ENCODE data around the gene MAP4K5.

The MAP4K5 gene

DNA sequence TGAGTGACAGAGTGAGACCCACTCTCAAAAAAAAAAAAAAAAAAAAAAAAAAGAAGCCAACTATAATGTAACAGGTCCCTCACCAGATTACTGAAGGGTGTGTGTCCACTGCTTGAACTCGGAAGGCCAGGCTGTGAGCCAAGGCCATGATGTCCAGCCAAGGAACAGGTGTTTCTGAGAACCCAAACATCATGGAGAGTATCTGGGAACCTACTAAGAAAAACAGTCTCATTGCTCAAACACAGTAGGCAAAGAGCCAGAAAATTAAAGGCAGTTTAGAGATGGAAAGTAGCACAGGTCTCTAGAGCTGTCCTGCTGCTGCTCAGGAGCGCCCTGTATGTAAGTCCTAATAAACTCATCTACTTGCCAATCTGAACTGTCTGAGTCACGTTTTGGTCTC, 12.5 kb upstream of the MAP4K5 start:
- Histone ChIP-seq H3K4me3 (ENCODE audit: low read depth, low read length, poor library complexity, severe bottlenecking) (no peak overlapping the region), H3K36me3 (ENCODE audit: insufficient read depth, low read length) (no peaks in the 10 kb centered on the region), H3K9me2 (ENCODE audit: low read depth, low read length) (no peaks in the 10 kb centered on the region), H3K4me2 (ENCODE audit: low read length) (no peak overlapping the region), H3K4me1 (ENCODE audit: insufficient read depth, low read length, severe bottlenecking) (peaks cover 9% of the 10 kb centered on the region), H3K79me2 (ENCODE audit: insufficient read depth, low read length) (no peaks in the 10 kb centered on the region), H3K9ac (ENCODE audit: low read length) (no peak overlapping the region), H3K9me3 (ENCODE audit: low read length) (no peaks in the 10 kb centered on the region), H2AFZ (ENCODE audit: low read length) (no peak overlapping the region), H4K20me1 (ENCODE audit: insufficient read depth, low read length) (no peaks in the 10 kb centered on the region), H3K27me3 (ENCODE audit: insufficient read depth, low read length) (no peaks in the 10 kb centered on the region), H3K27ac (ENCODE audit: low read depth, low read length, poor library complexity, severe bottlenecking) (no peak overlapping the region), H3F3A (ENCODE audit: insufficient read depth, low read length) (no peaks in the 10 kb centered on the region)
- no peak for TF ChIP-seq CTCF (IDR thresholded peaks at IDR 0.05; ENCODE audit: low read length)
- no peak for TF ChIP-seq EZH2 (IDR thresholded peaks at IDR 0.05; ENCODE audit: borderline replicate concordance, low read length)

DNA sequence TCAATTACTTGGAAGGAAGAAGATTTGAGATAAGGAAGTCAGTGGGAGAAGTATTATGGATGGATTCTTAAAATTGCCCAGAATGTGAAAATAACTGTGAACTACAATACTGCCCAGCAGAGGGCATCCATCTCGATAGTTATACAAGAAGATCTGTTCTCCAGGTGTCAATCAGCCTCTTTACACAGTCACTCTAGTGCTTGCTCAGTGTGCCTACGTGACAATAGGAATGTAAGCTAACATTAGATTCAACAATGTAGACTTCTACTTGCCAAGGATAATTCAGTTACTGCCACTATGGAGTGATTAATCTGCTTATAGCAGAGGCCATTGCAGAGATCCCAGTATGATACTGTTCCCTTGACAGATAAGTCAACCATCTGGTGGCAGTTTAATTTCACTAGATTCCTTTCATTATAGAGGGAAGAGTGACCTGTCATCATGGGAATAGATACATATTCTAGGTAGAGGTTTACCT, 10.6 kb upstream of the MAP4K5 start:
- H4K20me1 ChIP-seq (ENCODE audit: insufficient read depth, low read length) = no peaks in the 10 kb centered on the region
- H3K36me3 ChIP-seq (ENCODE audit: insufficient read depth, low read length) = no peaks in the 10 kb centered on the region
- no peak overlapping the region for H3K4me3 ChIP-seq (ENCODE audit: low read depth, low read length, poor library complexity, severe bottlenecking)
- no peaks in the 10 kb centered on the region for H3K9me3 ChIP-seq (ENCODE audit: low read length)
- H3K79me2 ChIP-seq (ENCODE audit: insufficient read depth, low read length) = no peaks in the 10 kb centered on the region
- peak; percentile 70 for TF ChIP-seq CTCF (IDR thresholded peaks at IDR 0.05; ENCODE audit: low read length)
- no peak for TF ChIP-seq EZH2 (IDR thresholded peaks at IDR 0.05; ENCODE audit: borderline replicate concordance, low read length)
- H2AFZ ChIP-seq (ENCODE audit: low read length) = no peak overlapping the region
- no peaks in the 10 kb centered on the region for H3K9me2 ChIP-seq (ENCODE audit: low read depth, low read length)
- H3F3A ChIP-seq (ENCODE audit: insufficient read depth, low read length) = no peaks in the 10 kb centered on the region
- H3K27me3 ChIP-seq (ENCODE audit: insufficient read depth, low read length) = no peaks in the 10 kb centered on the region
- H3K4me2 ChIP-seq (ENCODE audit: low read length) = no peak overlapping the region; the same call in 1 of the 2 replicates
- H3K9ac ChIP-seq (ENCODE audit: low read length) = no peak overlapping the region
- H3K27ac ChIP-seq (ENCODE audit: low read depth, low read length, poor library complexity, severe bottlenecking) = no peak overlapping the region
- peaks cover 9% of the 10 kb centered on the region for H3K4me1 ChIP-seq (ENCODE audit: insufficient read depth, low read length, severe bottlenecking)

DNA sequence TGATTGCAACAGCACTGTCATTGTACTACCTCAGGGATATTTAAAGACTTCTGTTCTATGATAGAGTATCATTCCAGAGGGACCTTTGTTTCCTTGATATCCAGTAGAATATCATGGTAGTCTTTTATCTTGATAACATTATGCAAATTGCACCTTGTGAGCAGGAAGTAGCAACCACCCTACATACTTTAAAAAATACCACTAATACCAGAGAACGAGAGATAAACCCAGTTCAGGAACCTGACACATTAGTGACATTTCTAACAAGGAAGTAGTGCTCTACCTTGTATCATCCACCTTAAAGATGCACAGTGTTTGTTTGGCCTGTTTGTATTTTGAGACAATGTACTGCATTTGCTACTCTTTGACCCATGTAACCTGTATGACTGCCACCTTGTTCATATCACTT, 8.8 kb upstream of the MAP4K5 start:
- peaks cover 9% of the 10 kb centered on the region for H3K4me1 ChIP-seq (ENCODE audit: insufficient read depth, low read length, severe bottlenecking)
- H2AFZ ChIP-seq (ENCODE audit: low read length) = no peak overlapping the region
- no peaks in the 10 kb centered on the region for H3K36me3 ChIP-seq (ENCODE audit: insufficient read depth, low read length)
- H4K20me1 ChIP-seq (ENCODE audit: insufficient read depth, low read length) = no peaks in the 10 kb centered on the region
- H3K9me3 ChIP-seq (ENCODE audit: low read length) = no peaks in the 10 kb centered on the region
- TF ChIP-seq EZH2 (IDR thresholded peaks at IDR 0.05; ENCODE audit: borderline replicate concordance, low read length) (no peak), CTCF (IDR thresholded peaks at IDR 0.05; ENCODE audit: low read length) (no peak)
- H3K79me2 ChIP-seq (ENCODE audit: insufficient read depth, low read length) = no peaks in the 10 kb centered on the region
- no peak overlapping the region for H3K4me3 ChIP-seq (ENCODE audit: low read depth, low read length, poor library complexity, severe bottlenecking)
- H3F3A ChIP-seq (ENCODE audit: insufficient read depth, low read length) = no peaks in the 10 kb centered on the region
- no peak overlapping the region for H3K9ac ChIP-seq (ENCODE audit: low read length)
- H3K9me2 ChIP-seq (ENCODE audit: low read depth, low read length) = no peaks in the 10 kb centered on the region
- no peak overlapping the region for H3K27ac ChIP-seq (ENCODE audit: low read depth, low read length, poor library complexity, severe bottlenecking)
- no peak overlapping the region for H3K4me2 ChIP-seq (ENCODE audit: low read length)
- no peaks in the 10 kb centered on the region for H3K27me3 ChIP-seq (ENCODE audit: insufficient read depth, low read length)

Measured in OCI-LY1 (cell line).